ENCODE data around the gene C17orf107.

C17orf107 gene

DNA sequence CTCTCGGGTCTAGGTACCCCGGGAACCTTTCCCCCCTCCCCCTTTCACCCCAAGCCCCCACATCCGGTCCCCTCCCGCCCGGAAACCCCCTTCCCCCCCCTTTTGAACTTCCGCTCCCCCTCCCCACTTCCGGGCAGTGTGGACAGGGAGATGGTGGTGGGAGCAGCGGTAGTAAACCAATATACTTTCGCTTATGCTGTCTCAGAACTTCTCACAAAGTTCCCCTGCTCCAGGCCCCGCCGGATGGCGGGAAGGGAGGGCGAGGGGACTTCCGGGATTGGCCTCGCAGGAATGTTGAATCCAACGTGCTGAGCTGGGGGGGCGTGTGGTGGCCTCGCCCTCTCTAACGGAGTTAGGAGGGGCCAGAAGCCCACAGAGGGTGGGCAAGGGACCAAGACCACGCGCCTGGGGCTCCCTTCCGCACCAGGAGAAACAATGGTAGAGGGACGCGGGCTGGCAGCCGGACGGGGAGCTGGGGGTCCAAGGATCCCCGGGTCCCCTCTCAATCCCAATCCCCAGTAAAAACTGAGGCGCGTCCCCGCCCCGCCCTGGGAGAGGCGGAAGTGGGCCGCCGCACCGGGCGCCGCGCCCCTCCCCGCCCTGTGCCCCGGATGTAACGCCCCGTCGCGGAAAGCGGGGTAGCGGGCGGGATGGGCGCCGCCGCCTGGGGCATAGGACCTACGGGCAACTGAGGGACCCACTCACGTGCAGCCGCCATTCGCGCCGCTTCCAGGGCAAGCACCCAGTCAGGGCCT is 48.3 kb downstream of the C17orf107 start:
- Histone ChIP-seq H3K27me3 (replicated peaks) (no peaks in the 10 kb centered on the region), H3K36me3 (replicated peaks) (peaks cover 55% of the 10 kb centered on the region), H3K27ac (peak overlapping the region; percentile 88), H3K4me3 (ENCODE audit: low read depth, low read length) (peak overlapping the region; percentile 99)
- TF ChIP-seq, protein P1, sequence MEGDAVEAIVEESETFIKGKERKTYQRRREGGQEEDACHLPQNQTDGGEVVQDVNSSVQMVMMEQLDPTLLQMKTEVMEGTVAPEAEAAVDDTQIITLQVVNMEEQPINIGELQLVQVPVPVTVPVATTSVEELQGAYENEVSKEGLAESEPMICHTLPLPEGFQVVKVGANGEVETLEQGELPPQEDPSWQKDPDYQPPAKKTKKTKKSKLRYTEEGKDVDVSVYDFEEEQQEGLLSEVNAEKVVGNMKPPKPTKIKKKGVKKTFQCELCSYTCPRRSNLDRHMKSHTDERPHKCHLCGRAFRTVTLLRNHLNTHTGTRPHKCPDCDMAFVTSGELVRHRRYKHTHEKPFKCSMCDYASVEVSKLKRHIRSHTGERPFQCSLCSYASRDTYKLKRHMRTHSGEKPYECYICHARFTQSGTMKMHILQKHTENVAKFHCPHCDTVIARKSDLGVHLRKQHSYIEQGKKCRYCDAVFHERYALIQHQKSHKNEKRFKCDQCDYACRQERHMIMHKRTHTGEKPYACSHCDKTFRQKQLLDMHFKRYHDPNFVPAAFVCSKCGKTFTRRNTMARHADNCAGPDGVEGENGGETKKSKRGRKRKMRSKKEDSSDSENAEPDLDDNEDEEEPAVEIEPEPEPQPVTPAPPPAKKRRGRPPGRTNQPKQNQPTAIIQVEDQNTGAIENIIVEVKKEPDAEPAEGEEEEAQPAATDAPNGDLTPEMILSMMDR (IDR thresholded peaks at IDR 0.05; ENCODE audit: low read depth, low read length, missing control alignments) = no peak
- DNase-seq = peak; percentile 29
- in situ Hi-C loops (cut with HindIII; ENCODE audit: low pct_ligation_motif_present, low sequenced_read_pairs) = no loop called here

DNA sequence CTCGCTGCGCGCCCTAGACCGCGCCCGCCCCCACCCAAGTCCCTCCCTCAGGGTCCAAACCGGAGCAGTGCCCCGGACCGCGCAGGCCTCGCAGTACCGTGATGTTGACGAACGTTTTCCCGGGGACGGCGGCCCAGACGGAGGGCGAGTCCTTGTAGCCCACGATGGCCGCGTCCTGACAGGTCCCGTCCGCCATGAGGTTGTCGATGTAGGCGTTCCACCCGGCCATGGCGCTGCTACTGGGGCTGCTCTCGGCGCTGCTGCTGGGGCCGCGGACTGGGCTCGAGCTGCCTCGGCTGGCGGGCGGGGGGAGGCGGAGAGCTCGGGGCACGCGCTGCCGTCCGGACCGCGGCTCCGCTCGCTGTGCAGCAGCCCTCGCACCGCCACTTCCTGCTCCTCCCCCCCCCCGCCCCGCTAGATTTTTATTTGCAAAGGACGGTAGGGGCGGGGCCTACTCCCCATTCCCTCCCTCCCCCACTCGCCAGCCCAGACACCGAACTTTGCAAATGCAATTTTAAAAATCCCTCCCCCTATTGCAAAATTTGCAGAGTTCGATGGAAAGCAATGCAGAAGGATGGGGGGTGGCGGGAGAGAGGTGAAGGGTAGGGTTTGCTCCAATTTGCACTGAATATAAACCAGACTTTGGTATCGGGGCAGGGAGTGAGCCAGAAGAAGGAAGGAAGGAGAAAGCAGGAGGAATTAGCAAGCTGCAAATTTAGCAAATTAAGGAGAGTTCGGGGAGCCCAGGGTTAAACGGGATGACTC is 49.0 kb downstream of the C17orf107 start, which contains the start of gene PFN1:
Gene PFN1 (minus strand): TSS at position 365 of the 765 bp plus-strand sequence. CDS start 136 bp downstream, at position 229.
- in situ Hi-C loops (cut with HindIII; ENCODE audit: low pct_ligation_motif_present, low sequenced_read_pairs) = no loop called here
- Histone ChIP-seq H3K27ac (peak within 1 kb of the TSS; percentile 88), H3K27me3 (replicated peaks) (no peaks in the 10 kb centered on the region), H3K4me3 (ENCODE audit: low read depth, low read length) (peak within 1 kb of the TSS; percentile 99), H3K36me3 (replicated peaks) (peaks cover 47% of the 10 kb centered on the region)
- peak; percentile 88 for DNase-seq
- TF ChIP-seq, protein P1 (IDR thresholded peaks at IDR 0.05; ENCODE audit: low read depth, low read length, missing control alignments) = no peak

DNA sequence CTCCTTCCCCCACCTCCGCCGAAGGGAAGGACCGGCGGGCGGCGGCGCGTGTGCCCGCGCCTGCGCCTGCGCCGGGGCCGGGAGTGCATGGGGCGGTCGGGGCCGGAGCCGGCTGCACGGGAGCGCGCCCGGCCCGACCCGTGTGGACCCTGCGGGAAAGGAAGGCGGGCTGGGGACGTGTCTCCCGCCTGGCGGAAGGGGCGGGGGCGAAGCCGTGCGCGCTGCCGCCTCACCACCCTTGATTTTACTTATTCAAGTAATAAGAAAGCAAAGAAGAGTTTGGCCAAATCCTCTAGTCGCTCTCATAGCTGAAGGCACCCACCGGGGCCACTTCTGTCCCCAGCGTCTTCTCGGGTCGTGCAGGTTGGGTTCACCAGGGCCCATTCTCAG is 49.6 kb downstream of the C17orf107 start:
- TF ChIP-seq, protein P1 (IDR thresholded peaks at IDR 0.05; ENCODE audit: low read depth, low read length, missing control alignments) = no peak
- in situ Hi-C loops (cut with HindIII; ENCODE audit: low pct_ligation_motif_present, low sequenced_read_pairs) = no loop called here
- DNase-seq = peak; percentile 73
- Histone ChIP-seq H3K27ac (peak overlapping the region; percentile 88), H3K27me3 (replicated peaks) (no peaks in the 10 kb centered on the region), H3K36me3 (replicated peaks) (peaks cover 41% of the 10 kb centered on the region), H3K4me3 (ENCODE audit: low read depth, low read length) (peak overlapping the region; percentile 60)

DNA sequence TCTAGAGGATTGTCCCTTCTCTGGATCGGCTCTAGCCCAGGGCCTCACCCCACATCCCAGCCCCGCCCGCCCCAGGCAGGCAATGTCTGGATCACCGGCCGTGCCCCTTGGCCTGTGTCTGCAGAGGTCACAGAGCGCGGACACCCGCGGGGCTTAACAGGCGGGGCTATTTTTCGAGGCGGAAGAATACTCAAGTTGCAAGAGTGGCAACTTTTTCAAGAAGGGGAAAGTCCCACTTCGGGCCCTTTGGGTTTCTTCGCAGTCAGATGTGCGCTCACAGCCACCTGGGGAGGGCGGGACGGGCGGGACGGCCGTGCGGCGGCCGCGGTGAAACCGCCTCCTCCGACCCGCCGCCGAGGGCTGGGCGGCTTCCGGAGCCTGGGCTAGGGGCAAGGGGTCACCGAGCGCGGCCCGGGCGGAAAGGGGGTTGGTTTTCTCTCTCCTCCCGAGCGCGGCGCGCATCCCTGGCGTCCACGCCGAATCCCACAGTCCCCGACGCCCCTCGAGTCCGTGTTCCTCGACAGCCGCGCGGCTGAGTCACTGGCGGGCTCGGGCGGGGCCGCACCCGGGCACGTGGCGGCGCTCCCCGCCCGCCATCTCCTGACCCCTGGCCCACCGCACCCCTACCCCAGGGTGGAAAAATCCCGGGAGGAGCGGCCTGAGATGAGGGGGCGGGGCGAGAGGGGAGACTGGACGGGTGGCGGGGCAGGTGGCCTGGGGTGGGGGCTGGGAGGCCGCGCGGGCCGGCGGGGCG is 50.2 kb downstream of the C17orf107 start:
- H3K27me3 ChIP-seq (replicated peaks) = no peaks in the 10 kb centered on the region
- DNase-seq = peak; percentile 53
- H3K36me3 ChIP-seq (replicated peaks) = peaks cover 35% of the 10 kb centered on the region
- TF ChIP-seq, protein P1 (IDR thresholded peaks at IDR 0.05; ENCODE audit: low read depth, low read length, missing control alignments) = no peak
- in situ Hi-C loops (cut with HindIII; ENCODE audit: low pct_ligation_motif_present, low sequenced_read_pairs) = no loop called here
- H3K27ac ChIP-seq = peak overlapping the region; percentile 88
- peak overlapping the region; percentile 60 for H3K4me3 ChIP-seq (ENCODE audit: low read depth, low read length)

DNA sequence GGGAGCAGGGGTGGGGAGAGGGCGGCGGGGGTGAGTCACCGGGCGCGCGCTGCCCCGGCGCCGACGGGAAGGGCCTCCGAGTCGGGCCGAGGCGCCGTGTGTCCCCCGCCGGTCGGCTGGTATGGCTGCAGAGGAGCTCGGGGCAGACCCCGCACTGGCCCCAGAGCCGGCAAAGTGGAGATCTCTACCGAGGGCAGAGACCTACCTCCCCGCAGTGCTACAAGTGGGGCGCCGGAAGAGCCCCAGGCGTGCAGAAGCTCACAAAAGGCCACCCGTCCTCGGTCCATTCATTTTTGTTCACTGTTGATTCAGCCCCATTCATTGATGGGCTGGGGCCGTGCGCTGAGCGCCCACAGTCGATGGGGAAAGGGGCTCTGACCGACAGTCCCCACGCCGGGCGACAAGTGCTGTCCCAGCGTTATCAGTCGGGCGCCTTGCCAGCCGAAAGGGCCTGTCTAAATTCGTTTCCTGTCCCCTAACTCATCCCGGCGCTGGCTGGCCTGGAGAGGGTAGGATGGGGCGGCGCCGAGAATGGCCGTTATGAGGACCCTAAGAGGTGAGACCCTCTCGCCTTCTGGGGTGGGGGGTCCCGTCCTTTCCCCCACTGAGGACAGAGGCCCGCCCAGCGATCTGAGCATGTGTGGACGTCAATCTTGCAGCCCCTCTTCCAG is 50.9 kb downstream of the C17orf107 start:
- H3K4me3 ChIP-seq (ENCODE audit: low read depth, low read length) = peak overlapping the region; percentile 48
- no peak for DNase-seq
- TF ChIP-seq, protein P1 (IDR thresholded peaks at IDR 0.05; ENCODE audit: low read depth, low read length, missing control alignments) = no peak
- peak overlapping the region; percentile 88 for H3K27ac ChIP-seq
- in situ Hi-C loops (cut with HindIII; ENCODE audit: low pct_ligation_motif_present, low sequenced_read_pairs) = no loop called here
- H3K27me3 ChIP-seq (replicated peaks) = no peaks in the 10 kb centered on the region
- peaks cover 28% of the 10 kb centered on the region for H3K36me3 ChIP-seq (replicated peaks)

Measured in brain microvascular endothelial cell (primary cell).